NCI-H748 (cell line): ENCODE results near the gene VTI1A.

Experiments
- DNase-seq: peaks from one replicate; lab custom pipeline; 2025; ENCODE audit not compliant: unreplicated experiment; lab: John Stamatoyannopoulos, UW

VTI1A gene

GRCh38 chr10:112675560-112676083 lies 228.6 kb downstream of the VTI1A start:
- DNase-seq: no peak

GRCh38 chr10:112677689-112678088 lies 230.7 kb downstream of the VTI1A start:
- peak; percentile 13 for DNase-seq

GRCh38 chr10:112678581-112678980 lies 231.6 kb downstream of the VTI1A start:
- DNase-seq: peak; percentile 60

- DNase-seq: no peak
Observed at GRCh38 chr10:112678987-112679386, 232.0 kb downstream of the VTI1A start.

- DNase-seq: no peak
Observed at GRCh38 chr10:112679392-112679791, 232.4 kb downstream of the VTI1A start.

GRCh38 chr10:112680586-112680985 lies 233.6 kb downstream of the VTI1A start:
- no peak for DNase-seq

- no peak for DNase-seq
Observed at GRCh38 chr10:112687647-112688046, 240.6 kb downstream of the VTI1A start.

- DNase-seq: peak; percentile 2
Observed at GRCh38 chr10:112689327-112690072, 242.5 kb downstream of the VTI1A start.

- no peak for DNase-seq
Observed at GRCh38 chr10:112695539-112695938, 248.5 kb downstream of the VTI1A start.

- no peak for DNase-seq
Observed at GRCh38 chr10:112696592-112696991, 249.6 kb downstream of the VTI1A start.

GRCh38 chr10:112698133-112698817 lies 251.3 kb downstream of the VTI1A start:
- DNase-seq: no peak

- DNase-seq: no peak
Observed at GRCh38 chr10:112698818-112699164, 251.8 kb downstream of the VTI1A start.

- DNase-seq: no peak
Observed at GRCh38 chr10:112700215-112700671, 253.2 kb downstream of the VTI1A start.

GRCh38 chr10:112701211-112701877 lies 254.3 kb downstream of the VTI1A start:
- DNase-seq: no peak

- no peak for DNase-seq
Observed at GRCh38 chr10:112701878-112702255, 254.9 kb downstream of the VTI1A start.

GRCh38 chr10:112706577-112706976 lies 259.6 kb downstream of the VTI1A start:
- no peak for DNase-seq

- DNase-seq: no peak
Observed at GRCh38 chr10:112708461-112708860, 261.4 kb downstream of the VTI1A start.

- DNase-seq: no peak
Observed at GRCh38 chr10:112710528-112710927, 263.5 kb downstream of the VTI1A start.

- DNase-seq: no peak
Observed at GRCh38 chr10:112711366-112711765, 264.4 kb downstream of the VTI1A start.

GRCh38 chr10:112712536-112712935 lies 265.5 kb downstream of the VTI1A start:
- DNase-seq: no peak

GRCh38 chr10:112713411-112713810 lies 266.4 kb downstream of the VTI1A start:
- DNase-seq: no peak

GRCh38 chr10:112715581-112715980 lies 268.6 kb downstream of the VTI1A start:
- DNase-seq: no peak
